ENCODE measurements around the gene TMEM123. TPM values are rescaled to one million over a fixed set of nuclear protein-coding genes. Genes with fewer than 3 reads are reported as not detected.

Gene TMEM123
- total RNA-seq, 6 experiments from 2014 or later, result 128 to 197 (median 161) TPM

GRCh38 chr11:102421261-102421660, 31.3 kb downstream of the TMEM123 start:
- H3K4me1 Mint-ChIP-seq (ENCODE audit: low read depth), result peaks cover 7% of the 10 kb centered on the region; the same call in 1 of the 2 replicates
- no peak overlapping the region for H3K4me3 Mint-ChIP-seq
- TF ChIP-seq CTCF (IDR thresholded peaks at IDR 0.05), result no peak
- H3K36me3 Mint-ChIP-seq (ENCODE audit: low read depth), result peaks cover 27% of the 10 kb centered on the region
- H3K9me3 Mint-ChIP-seq, result peaks cover 10% of the 10 kb centered on the region
- no peak for DNase-seq
- H3K27me3 Mint-ChIP-seq (ENCODE audit: insufficient read depth), result no peaks in the 10 kb centered on the region; the same call in 1 of the 2 replicates
- H3K27ac Mint-ChIP-seq, result no peak overlapping the region

DNA sequence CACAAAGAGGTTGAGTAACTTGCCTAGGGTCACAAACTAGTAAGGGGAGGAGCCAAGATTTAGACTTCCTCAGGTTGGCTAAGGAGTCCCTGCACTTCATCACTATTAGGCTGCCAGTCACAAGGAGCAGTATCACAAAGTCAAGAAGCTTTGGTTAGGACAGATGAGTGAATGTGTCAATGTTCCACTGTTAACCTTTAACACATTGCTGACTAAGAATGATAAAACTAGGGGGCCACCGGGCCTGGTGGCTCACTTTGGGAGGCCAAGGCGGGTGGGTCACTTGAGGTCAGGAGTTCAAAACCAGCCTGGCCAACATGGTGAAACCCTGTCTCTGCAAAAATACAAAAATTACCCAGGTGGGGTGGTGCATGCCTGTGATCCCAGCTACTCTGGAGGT, 32.0 kb downstream of the TMEM123 start:
- Mint-ChIP-seq H3K27ac (no peak overlapping the region), H3K27me3 (ENCODE audit: insufficient read depth) (no peaks in the 10 kb centered on the region; the same call in 1 of the 2 replicates), H3K9me3 (peaks cover 10% of the 10 kb centered on the region), H3K4me3 (no peak overlapping the region), H3K4me1 (ENCODE audit: low read depth) (peaks cover 8% of the 10 kb centered on the region), H3K36me3 (ENCODE audit: low read depth) (peaks cover 31% of the 10 kb centered on the region)
- TF ChIP-seq CTCF (IDR thresholded peaks at IDR 0.05), result no peak
- no peak for DNase-seq

GRCh38 chr11:102419181-102419580, 33.4 kb downstream of the TMEM123 start:
- Mint-ChIP-seq H3K4me1 (ENCODE audit: low read depth) (peaks cover 17% of the 10 kb centered on the region), H3K36me3 (ENCODE audit: low read depth) (peaks cover 32% of the 10 kb centered on the region), H3K4me3 (no peak overlapping the region), H3K9me3 (peaks cover 10% of the 10 kb centered on the region), H3K27me3 (ENCODE audit: insufficient read depth) (no peaks in the 10 kb centered on the region; the same call in 1 of the 2 replicates), H3K27ac (no peak overlapping the region)
- no peak for DNase-seq
- TF ChIP-seq CTCF (IDR thresholded peaks at IDR 0.05), result no peak

- TF ChIP-seq CTCF (IDR thresholded peaks at IDR 0.05), result no peak
- peaks cover 10% of the 10 kb centered on the region for H3K9me3 Mint-ChIP-seq
- no peaks in the 10 kb centered on the region; the same call in 1 of the 2 replicates for H3K27me3 Mint-ChIP-seq (ENCODE audit: insufficient read depth)
- no peak overlapping the region for H3K27ac Mint-ChIP-seq
- peaks cover 13% of the 10 kb centered on the region for H3K4me1 Mint-ChIP-seq (ENCODE audit: low read depth)
- DNase-seq, result no peak
- H3K4me3 Mint-ChIP-seq, result no peak overlapping the region
- peaks cover 37% of the 10 kb centered on the region for H3K36me3 Mint-ChIP-seq (ENCODE audit: low read depth)
Measured at GRCh38 chr11:102416976-102417375, 35.6 kb downstream of the TMEM123 start.

- no peak for TF ChIP-seq CTCF (IDR thresholded peaks at IDR 0.05)
- peaks cover 37% of the 10 kb centered on the region for H3K36me3 Mint-ChIP-seq (ENCODE audit: low read depth)
- H3K27me3 Mint-ChIP-seq (ENCODE audit: insufficient read depth), result no peaks in the 10 kb centered on the region; the same call in none of the 2 replicates
- H3K4me3 Mint-ChIP-seq, result no peak overlapping the region
- H3K4me1 Mint-ChIP-seq (ENCODE audit: low read depth), result peaks cover 25% of the 10 kb centered on the region
- H3K27ac Mint-ChIP-seq, result no peak overlapping the region
- no peak for DNase-seq
- H3K9me3 Mint-ChIP-seq, result peaks cover 10% of the 10 kb centered on the region
Measured at GRCh38 chr11:102415304-102415916, 37.2 kb downstream of the TMEM123 start.
